HG02763 (cell line): ENCODE results near the gene RERE.

Experiments
- ATAC-seq: cut with Tn5 transposase; IDR thresholded peaks from one replicate; pipeline ENCODE4 v1.9.1; 2021; ENCODE audit warnings: mild to moderate bottlenecking, moderate library complexity; ENCODE audit not compliant: unreplicated experiment

RERE gene

DNA sequence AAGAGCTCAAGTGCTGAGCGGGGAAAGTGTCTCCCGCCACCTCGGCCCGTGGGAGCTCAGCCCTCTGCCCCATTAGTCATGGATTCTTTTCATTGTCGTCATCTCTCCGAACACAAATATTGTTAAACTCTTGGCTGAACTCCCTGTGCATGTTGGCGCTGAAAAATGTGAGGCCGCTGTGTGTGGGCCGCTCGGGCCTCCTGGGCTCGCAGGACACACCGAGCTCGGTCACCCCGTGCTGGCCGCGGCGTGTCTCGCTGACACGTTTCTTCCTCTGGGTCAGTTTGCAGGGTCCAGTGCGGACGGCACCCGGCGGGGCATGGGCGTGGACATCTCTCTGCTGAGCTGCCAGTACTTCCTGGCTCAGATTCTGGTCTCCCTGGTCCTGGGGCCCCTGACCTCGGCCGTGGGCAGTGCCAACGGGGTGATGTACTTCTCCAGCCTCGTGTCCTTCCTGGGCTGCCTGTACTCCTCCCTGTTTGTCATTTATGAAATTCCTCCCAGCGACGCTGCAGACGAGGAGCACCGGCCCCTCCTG, 473.9 kb downstream of the RERE start:
- no peak for ATAC-seq

DNA sequence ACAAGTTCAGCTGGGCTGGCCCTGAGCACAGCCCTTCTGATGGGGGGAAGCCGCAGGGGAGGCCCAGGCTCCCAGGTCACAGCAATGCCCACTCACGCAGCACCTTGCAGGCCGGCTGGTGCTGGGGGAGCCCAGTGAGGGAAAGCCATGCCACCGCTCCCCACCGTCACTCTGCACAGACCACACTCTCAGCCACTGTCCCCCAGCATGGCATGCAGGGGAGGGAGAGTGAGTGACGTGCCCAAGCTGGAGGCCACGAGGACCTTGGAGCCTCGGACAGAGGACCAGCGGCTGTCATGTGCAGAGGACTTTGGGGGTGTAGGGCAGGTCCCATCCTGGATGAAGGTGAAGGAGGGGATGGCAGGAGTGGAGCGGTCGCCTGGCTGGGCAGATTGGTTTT, 474.4 kb downstream of the RERE start:
- ATAC-seq, result no peak

DNA sequence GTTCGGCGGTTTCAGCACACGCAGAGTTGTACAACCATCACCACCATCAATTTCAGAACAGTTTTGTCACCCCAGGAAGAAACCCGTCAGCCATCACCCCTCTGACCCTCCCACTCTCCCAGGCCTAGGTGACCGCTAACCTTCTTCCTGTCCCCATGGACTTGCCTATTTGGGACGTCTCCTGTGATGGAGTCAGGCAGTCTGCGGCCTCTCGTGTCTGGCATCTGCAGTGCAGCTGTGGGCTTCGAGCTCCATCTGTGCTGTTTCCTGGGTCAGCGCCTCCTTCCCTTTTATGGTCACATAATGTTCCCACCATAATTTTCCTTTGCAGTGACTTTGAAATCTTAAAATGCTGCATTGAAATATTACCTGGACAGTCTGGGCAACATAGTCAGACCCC, 475.1 kb downstream of the RERE start:
- no peak for ATAC-seq

DNA sequence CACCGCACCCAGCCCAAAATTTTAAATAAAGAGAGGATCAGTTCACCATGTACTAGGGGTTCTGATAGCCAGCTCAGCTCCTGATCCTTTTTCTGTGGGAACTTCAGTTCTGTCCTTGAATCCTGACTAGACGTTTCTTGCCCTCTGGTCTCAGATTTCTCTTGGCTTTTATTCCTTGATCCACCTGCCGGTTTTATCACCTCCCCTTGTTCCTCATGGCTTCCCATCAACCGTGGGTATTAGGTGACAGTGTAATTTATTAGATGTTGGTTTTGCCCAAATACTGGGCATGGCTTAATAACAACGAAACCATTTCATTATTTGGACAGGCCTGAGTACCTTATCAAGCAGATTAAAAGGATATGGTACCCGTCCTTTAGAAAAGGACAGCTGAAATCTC, 477.0 kb downstream of the RERE start:
- no peak for ATAC-seq

DNA sequence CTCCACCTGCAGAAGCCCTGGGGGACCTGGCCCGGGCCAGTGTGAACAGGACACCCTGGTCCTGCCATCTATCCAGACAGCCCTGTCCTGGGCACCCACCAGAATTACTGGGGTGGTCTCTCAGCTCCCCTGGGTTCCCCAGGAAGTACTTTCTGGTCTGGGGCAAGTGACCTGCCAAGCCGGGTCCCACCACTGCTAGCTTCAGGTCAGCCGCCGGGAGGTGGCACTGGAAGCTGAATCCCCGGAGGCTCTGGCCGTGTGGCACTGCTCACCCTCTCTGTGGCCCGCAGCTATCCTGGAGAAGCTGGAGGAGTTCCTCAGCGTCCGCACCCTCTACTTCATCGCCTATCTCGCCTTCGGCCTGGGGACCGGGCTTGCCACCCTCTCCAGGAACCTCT, 478.2 kb downstream of the RERE start:
- ATAC-seq, result no peak

DNA sequence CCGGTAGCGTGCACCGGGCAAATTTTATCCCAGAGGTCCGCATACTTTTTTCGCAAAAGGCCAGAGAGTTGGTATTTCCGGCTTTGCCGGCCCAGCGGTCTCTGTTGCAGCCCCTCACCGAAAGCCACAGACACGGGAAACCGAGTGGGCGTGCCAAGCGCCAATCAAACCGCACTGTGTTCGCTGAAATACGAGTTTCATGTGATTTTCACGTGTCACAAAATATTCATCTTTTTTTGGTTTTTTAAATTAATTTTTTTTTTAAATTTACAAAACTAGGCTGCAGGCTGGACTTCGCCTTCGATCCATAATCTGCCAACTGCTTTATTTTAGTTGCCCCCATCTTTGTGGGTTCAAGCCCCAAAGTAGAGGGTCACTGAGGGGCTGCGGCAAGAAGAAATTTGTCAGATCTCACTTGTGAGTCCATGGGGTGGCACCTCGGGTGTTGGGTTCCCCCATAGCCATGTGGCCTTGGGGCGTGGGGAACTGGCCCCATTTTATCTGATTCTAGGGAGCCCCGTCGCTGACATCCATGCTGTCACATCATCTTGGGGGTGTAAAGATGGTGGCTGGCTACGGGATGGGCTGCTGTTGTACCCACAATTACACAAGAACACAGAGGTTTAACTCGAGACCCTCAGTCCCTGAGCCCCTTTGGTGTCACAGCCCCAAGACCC, 478.8 kb downstream of the RERE start:
- no peak for ATAC-seq

DNA sequence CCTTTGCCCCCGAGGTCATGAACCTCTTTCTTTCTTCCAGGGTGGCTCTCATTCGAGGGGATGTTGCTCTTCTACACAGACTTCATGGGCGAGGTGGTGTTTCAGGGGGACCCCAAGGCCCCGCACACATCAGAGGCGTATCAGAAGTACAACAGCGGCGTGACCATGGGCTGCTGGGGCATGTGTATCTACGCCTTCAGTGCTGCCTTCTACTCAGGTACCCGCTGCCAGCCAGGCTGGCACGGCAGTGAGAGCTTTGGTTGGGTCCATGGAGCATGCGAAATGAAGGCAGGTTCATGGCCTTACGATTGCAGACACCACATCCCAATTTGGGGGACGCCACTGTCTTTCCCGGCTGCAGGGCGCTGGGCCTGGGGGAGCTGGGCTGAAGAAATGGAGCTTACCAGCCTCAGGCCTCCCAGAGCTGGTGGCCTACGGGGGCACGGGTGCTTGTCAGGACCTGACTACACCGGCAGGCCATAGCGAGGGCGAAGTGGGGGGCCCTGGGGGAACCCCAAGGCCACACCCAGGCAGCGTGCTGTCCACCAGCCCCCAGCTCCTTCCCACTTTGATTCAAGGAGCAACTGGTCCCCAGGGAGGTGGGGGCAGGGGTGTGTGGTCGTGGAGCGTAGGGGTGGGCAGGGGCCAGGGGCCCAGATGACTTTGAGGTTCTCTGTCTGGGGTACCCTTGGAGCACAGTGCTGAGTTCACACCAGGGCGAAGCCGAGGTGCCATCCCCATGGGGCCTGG, 479.5 kb downstream of the RERE start:
- ATAC-seq, result no peak

DNA sequence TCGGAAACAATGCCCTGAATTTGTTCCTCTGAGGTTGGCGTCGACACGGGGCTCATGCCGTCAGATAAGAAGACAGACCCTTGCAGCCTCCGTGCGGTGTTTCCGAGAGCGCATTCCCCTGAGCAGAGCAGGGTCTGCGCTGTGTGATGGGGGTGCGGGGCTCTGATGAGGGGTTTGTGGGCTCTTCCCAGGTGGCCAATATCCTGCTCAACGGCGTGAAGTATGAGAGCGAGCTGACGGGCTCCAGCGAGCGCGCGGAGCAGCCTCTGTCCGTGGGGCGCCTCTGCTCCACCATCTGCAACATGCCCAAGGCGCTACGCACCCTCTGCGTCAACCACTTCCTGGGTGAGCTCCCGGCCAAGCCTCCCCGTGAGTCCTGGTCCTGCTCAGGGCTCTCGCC, 482.2 kb downstream of the RERE start:
- ATAC-seq, result no peak

DNA sequence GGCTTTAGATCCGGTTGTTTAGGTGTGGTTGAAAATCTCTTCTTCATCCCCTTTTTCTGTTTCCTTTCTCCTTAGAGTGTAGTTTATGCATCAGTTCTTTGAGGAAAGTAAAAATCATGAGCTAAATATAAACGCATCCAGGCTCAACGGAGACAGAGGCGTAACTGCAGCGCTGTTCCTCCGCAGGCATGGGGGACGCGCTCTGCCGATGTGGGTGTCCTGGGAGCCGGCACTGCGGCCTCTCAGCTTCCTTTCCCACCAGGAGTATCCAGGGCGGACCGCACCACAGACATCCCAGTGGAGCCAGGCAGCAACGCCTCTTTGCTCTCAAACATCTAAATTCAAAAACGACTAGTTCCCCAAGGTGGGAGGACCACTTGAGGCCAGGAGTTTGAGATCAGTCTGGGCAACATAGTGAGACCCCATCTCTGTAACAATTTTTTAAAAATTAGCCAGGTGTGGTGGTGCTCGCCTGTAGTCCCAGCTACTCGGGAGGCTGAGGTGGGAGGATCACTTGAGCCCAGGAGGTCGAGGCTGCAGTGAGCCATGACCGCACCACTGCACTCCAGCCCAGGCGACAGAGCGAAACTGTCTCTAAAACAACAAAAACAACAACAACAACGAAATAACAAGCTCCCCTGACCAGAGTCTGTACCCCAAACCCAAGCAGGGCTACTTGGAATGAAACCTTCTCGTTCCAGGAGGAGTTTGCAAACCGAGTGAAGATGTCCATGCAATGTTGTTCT, 483.2 kb downstream of the RERE start:
- ATAC-seq, result no peak

DNA sequence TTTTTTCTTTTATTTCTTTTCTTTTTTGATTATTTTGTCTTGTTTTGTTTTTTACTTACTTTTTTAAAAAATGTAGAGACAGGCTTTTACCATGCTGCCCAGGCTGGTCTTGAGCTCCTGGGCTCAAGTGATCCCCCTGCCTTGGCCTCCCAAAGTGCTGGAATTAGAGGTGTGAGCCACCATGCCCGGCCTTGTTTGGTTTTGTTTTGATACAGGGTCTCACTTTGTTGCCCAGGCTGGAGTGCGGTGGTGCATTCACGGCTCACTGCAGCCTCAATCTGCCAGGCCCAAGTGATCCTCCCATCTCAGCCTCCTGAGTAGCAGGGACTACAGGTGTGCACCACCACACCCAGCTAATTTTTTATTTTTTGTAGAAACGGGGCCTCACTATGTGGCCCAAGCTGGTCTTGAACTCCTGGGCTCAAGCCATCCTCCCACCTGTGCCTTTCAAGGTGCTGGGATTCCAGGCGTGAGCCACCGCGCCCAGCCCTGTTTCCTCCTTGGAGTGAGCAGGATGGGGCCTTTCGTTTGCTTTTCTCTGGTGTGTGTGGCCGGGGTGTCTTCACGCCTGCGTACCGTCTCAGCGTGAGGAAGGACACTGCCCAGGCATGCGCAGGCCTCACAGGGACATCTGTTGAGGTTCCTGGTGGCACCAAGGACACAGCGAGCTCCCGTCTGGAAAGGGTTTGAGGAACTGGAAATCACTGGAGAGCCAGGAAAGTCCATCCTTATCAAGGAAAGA, 484.0 kb downstream of the RERE start:
- ATAC-seq, result no peak

DNA sequence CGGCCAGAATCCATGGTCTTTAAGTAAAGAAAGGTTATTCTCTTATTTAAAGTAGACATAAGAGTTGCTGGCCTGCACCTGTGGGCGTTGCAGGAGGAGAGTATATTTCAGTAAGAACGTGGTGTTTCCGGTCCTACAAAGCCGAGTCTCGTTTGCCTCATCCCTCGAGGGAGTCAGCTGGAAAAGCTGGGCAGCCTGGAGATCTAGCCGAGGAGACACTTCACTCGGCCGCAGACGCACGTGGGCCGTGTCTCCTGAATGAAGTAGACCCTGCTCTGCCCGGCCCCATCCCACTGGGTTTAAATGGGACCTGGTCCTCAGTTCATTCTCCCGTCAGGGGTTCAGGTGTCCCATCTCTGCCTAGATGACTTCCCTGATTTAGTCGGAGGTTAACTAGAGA, 484.6 kb downstream of the RERE start:
- no peak for ATAC-seq

DNA sequence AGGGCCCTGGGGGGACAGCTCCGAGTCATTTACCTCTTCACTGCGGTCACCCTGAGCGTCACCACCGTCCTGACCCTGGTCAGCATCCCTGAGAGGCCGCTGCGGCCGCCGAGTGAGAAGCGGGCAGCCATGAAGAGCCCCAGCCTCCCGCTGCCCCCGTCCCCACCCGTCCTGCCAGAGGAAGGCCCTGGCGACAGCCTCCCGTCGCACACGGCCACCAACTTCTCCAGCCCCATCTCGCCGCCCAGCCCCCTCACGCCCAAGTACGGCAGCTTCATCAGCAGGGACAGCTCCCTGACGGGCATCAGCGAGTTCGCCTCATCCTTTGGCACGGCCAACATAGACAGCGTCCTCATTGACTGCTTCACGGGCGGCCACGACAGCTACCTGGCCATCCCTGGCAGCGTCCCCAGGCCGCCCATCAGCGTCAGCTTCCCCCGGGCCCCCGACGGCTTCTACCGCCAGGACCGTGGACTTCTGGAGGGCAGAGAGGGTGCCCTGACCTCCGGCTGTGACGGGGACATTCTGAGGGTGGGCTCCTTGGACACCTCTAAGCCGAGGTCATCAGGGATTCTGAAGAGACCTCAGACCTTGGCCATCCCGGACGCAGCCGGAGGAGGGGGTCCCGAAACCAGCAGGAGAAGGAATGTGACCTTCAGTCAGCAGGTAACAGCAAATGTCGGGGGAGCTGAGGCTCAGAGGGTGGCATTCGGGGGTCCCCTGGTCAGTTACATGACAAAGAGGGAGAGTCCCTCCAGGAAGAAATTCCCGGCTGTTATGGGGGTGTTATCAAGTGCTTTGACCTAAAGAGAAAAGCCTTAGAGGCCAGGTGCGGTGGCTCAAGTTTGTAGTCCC, 486.9 kb downstream of the RERE start:
- ATAC-seq, result no peak

DNA sequence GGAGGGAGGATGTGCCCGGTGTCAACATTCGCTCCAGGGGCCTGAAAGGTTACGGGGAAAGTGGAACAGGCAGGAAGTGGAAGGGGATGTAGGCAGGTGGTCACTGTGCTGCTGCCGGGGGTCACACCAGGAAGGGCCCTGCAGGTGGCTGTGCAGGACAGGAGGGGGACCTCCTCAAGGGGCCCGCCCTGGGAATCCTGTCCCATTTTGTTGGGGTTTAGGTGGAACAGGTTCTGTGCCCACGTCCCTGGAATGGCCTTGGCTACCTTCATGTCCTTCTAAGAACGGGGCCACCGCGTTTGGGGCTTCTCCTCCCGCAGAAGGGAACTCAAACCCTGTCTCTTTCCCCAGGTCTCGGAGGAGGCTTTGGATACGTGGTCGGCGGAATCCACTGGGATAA, 487.6 kb downstream of the RERE start:
- no peak for ATAC-seq

DNA sequence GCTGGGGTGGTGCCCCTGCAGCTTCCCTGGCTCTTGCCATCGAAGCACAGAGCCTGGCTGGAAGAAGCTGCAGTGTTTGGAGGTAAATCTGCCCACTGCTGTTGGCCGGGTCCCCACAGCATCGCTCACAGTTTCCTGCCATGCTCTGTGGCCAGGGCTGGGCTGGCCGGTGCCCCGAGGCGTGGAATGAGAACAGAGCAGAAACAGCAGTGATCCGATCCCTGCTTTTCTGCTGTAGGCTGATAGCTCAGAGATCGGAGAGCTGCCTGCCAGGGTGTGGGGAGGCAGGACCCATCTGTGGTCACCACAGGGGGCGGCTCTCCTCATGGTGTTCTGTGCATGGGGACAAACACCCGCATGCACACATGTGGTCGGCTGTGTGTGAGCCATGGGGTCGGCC, 488.0 kb downstream of the RERE start:
- ATAC-seq, result no peak

DNA sequence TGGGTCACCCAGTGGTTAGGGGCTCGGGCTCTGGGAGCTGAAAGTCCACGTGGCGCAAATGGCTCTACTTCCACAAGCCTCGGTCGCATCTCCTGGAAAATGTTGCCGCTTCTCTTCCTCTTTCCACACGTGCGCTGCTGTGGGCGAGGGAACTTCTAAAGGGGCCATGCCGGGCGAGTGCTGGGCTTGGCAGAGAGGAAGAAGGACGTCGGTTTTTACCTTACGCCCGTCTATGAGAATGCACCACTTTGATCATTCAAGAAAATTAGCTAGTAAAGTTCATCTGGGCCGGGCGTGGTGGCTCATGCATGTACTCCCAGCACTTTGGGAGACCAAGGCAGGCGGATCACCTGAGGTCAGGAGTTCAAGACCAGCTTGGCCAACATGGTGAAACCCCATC, 489.2 kb downstream of the RERE start:
- no peak for ATAC-seq

DNA sequence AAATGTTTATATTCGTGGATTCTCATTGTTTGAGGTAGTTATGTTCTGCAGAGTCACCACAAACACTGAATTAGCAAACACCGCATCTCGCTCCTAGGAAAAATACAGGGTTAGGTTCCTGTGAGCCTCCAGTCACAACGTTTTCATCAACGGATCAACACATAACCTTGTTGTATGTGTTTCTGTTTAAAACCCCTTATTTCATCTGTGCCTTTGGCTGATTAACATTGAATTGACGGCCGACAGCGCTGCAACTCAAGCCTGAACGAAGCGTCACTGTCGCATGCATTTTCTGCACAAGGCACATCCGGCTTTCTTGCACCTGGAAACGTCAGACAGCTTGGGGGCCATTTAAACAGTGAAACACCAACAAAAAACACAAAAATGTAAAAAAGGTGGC, 491.2 kb downstream of the RERE start:
- no peak for ATAC-seq

DNA sequence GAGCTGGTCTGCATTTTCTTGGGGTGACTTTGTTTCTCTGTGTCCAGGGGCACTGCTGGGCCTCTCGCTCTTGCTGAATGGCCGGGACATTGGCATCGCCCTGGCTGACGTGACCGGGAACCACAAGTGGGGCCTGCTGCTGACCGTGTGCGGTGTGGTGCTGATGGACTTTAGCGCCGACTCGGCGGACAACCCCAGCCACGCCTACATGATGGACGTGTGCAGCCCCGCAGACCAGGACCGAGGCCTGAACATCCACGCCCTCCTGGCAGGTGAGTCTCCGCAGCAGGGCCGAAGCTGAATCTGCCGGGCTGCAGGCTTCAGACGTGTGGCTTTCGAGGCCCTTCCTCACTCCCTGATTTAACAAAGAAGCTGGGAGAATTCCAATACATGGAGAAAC, 491.7 kb downstream of the RERE start:
- no peak for ATAC-seq

DNA sequence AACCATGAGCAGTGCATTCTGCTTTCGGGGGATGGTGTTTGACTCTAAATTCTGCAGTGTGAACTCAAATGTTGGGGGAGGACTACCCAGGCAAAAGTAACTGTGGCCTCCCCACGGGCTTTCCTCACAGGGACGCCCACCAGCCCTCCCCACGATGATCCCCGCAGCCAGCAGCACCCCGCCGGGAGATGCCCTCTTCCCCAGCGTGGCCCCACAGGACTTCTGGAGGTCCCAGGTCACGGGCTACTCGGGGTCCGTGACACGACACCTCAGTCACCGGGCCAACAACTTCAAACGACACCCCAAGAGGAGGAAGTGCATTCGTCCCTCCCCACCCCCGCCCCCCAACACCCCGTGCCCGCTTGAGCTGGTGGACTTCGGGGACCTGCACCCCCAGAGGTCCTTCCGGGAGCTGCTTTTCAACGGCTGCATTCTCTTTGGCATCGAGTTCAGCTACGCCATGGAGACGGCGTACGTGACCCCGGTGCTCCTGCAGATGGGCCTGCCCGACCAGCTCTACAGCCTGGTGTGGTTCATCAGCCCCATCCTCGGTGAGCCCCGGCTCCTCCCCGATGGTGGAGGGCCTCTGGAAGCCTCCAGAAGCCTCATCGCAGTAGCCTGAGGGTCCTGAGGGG, 493.1 kb downstream of the RERE start:
- no peak for ATAC-seq

DNA sequence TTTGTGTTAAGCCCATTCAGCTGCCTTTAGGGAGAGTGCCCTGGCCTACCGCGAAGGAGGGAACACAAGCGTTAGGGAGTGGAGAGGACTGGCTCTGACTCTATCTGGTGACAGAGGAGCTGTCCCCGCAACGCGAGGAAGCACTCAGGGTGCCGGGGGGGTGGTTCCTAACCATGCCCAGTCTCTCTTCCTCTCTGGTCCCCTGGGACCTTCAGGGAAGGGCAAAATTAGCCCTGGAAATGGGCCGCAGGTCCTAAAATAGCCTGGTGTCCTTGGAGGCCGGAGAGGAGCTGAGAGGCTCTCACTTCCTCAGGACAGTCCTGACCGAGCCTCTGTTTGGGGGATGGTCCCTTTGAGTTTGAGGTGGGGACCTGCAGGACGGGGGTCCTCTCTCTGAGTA, 493.7 kb downstream of the RERE start:
- no peak for ATAC-seq

DNA sequence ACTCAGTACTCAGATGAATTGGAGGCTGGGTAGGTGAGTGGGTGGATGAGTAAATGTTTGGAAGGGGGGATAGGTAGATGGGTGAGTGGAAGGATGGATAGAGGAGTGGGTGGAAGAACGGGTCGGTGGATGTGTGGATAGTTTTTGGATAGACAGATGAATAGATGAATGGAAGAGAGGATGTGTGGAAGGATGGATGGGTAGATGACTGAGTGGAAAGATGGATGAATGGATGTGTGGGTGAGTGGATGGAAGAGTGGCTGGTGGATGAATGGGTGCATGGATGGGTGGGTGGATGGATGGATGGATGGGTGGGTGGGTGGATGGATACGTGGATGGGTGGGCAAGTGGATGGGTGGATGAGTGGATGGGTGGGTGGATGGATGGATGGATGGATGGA, 495.8 kb downstream of the RERE start:
- no peak for ATAC-seq
